SK-N-SH (cell line): ENCODE results near the gene PHLPP1. TPM values are rescaled to one million over a fixed set of nuclear protein-coding genes. Genes with fewer than 3 reads are reported as not detected.

ENCODE experiments used
- CTCF ChIA-PET: fragments of 300-600, 350-600 bp; formaldehyde crosslinking; extraction: SDS; loops from one replicate; lab custom pipeline; 2021; lab: Yijun Ruan, JAX
- POLR2A ChIA-PET: fragments of 350-600 bp; sonication (Branson Sonifier 250); formaldehyde crosslinking; extraction: SDS; loops from one replicate; lab custom pipeline; 2020; ENCODE audit warnings: antibody characterized with exemption, inconsistent platforms; lab: Yijun Ruan, JAX
- DNase-seq: peaks from one replicate; pipeline ENCODE4 v3.0.0; 2012
- H2AFZ ChIP-seq: fragments of 200-600 bp; sonication (generic); 2 replicates; pipeline ENCODE4 v1.8.1; 2016; ENCODE audit warnings: antibody characterized with exemption, mild to moderate bottlenecking, low read depth
- H3F3A ChIP-seq: fragments of 200-600 bp; sonication (generic); replicated peaks from 2 replicates; pipeline ENCODE3; 2016; ENCODE audit warnings: antibody characterized with exemption, mild to moderate bottlenecking; ENCODE audit not compliant: insufficient read depth
- H3K27ac ChIP-seq, 2 experiments: fragments of 200-500 bp in 1 of 2; fragments of 200-600 bp in 1 of 2; sonication (Bioruptor generic) in 1 of 2; sonication (generic), shearing (Covaris generic) in 1 of 2; 2 replicates each; pipeline versions ENCODE4 v1.5.1 to v1.6.1; 2014 to 2016; ENCODE audit warnings: low read depth in 2 of 2, inconsistent platforms in 1 of 2, low read length in 1 of 2, mild to moderate bottlenecking in 1 of 2, mixed read lengths in 1 of 2
- H3K27me3 ChIP-seq: fragments of 200-600 bp; sonication (generic), shearing (Covaris generic); 2 replicates; pipeline ENCODE4 v1.6.1; 2016; ENCODE audit warnings: mixed run types; ENCODE audit not compliant: insufficient read depth
- H3K36me3 ChIP-seq, 2 experiments: fragments of 200-500 bp in 1 of 2; fragments of 200-600 bp in 1 of 2; sonication (Bioruptor generic) in 1 of 2; sonication (generic) in 1 of 2; replicated peaks in 1 of 2; 2 replicates each; pipeline versions ENCODE3 to v1.5.1; 2014 to 2016; ENCODE audit warnings: low read length in 1 of 2, mild to moderate bottlenecking in 1 of 2; ENCODE audit not compliant: insufficient read depth in 2 of 2, control insufficient read depth in 1 of 2
- H3K4me1 ChIP-seq, 2 experiments: fragments of 200-500 bp in 1 of 2; fragments of 200-600 bp in 1 of 2; sonication (Bioruptor generic) in 1 of 2; sonication (generic), shearing (Covaris generic) in 1 of 2; 2 replicates each; pipeline versions ENCODE4 v1.5.1 to v1.6.1; 2014 to 2016; ENCODE audit warnings: low read depth in 1 of 2, low read length in 1 of 2, mixed run types in 1 of 2; ENCODE audit not compliant: insufficient read depth in 2 of 2, control insufficient read depth in 1 of 2
- H3K4me2 ChIP-seq: fragments of 200-600 bp; sonication (generic), shearing (Covaris generic); 2 replicates; pipeline ENCODE4 v1.6.1; 2017; ENCODE audit warnings: mixed run types
- H3K4me3 ChIP-seq, 2 experiments: fragments of 200-500 bp in 1 of 2; fragments of 200-600 bp in 1 of 2; sonication (Bioruptor generic) in 1 of 2; sonication (generic), shearing (Covaris generic) in 1 of 2; 2 replicates each; pipeline versions ENCODE4 v1.5.1 to v1.8.1; 2014 to 2016; ENCODE audit warnings: low read depth in 2 of 2, inconsistent platforms in 1 of 2, low read length in 1 of 2, mild to moderate bottlenecking in 1 of 2, mixed read lengths in 1 of 2, moderate library complexity in 1 of 2
- H3K79me2 ChIP-seq: fragments of 200-600 bp; sonication (generic); 2 replicates; pipeline ENCODE4 v1.8.1; 2017; ENCODE audit warnings: mild to moderate bottlenecking; ENCODE audit not compliant: insufficient read depth
- H3K9ac ChIP-seq: fragments of 200-600 bp; sonication (generic); 2 replicates; pipeline ENCODE4 v1.6.1; 2017; ENCODE audit warnings: mixed run types
- H3K9me2 ChIP-seq: fragments of 200-600 bp; sonication (generic); 2 replicates; pipeline ENCODE4 v1.6.1; 2017; ENCODE audit warnings: mixed run types
- H3K9me3 ChIP-seq: fragments of 200-600 bp; sonication (generic); 2 replicates; pipeline ENCODE4 v1.6.1; 2017; ENCODE audit warnings: mixed run types, mild to moderate bottlenecking, moderate library complexity
- H4K20me1 ChIP-seq: fragments of 200-600 bp; sonication (generic); 2 replicates; pipeline ENCODE4 v1.6.1; 2017; ENCODE audit warnings: mild to moderate bottlenecking, mixed run types; ENCODE audit not compliant: insufficient read depth
- CHD2 ChIP-seq: fragments of 150-350 bp; IDR thresholded peaks from 2 replicates; pipeline ENCODE4 v1.6.1; 2018; ENCODE audit warnings: low read length; ENCODE audit not compliant: partially characterized antibody
- CTCF ChIP-seq: fragments of 200-600 bp; sonication (generic); IDR thresholded peaks from 2 replicates; pipeline ENCODE4 v1.6.1; 2017; ENCODE audit warnings: antibody characterized with exemption, mild to moderate bottlenecking, moderate library complexity
- EZH2phosphoT487 ChIP-seq: fragments of 200-600 bp; sonication (generic); IDR thresholded peaks from 2 replicates; pipeline ENCODE4 v1.6.1; 2017; ENCODE audit warnings: low read depth, mixed run types, mild to moderate bottlenecking, antibody characterized with exemption, moderate library complexity, borderline replicate concordance
- FOSL2 ChIP-seq: IDR thresholded peaks from 2 replicates; pipeline ENCODE4 v1.4.0; 2012; ENCODE audit warnings: low read depth, mild to moderate bottlenecking, moderate library complexity, borderline replicate concordance
- MAX ChIP-seq: IDR thresholded peaks from 2 replicates; pipeline ENCODE4 v1.4.0; 2012; ENCODE audit warnings: low read depth
- MEF2A ChIP-seq: IDR thresholded peaks from 2 replicates; pipeline ENCODE4 v1.4.0; 2012; ENCODE audit warnings: low read depth, borderline replicate concordance
- NFIC ChIP-seq: IDR thresholded peaks from 2 replicates; pipeline ENCODE4 v1.4.0; 2012; ENCODE audit warnings: borderline replicate concordance
- NRF1 ChIP-seq: IDR thresholded peaks from 2 replicates; pipeline ENCODE4 v1.6.1; 2012; ENCODE audit warnings: low read depth, mild to moderate bottlenecking, low read length
- POLR2AphosphoS5 ChIP-seq: IDR thresholded peaks from 2 replicates; pipeline ENCODE4 v1.6.1; 2012; ENCODE audit warnings: low read depth, low read length
- RCOR1 ChIP-seq: fragments of 150-350 bp; IDR thresholded peaks from 2 replicates; pipeline ENCODE4 v1.6.1; 2017; ENCODE audit warnings: antibody characterized with exemption, low read length
- RFX5 ChIP-seq: IDR thresholded peaks from 2 replicates; pipeline ENCODE4 v1.6.1; 2012; ENCODE audit warnings: mild to moderate bottlenecking, improper control_type of control experiment, low read length
- RXRA ChIP-seq: IDR thresholded peaks from 2 replicates; pipeline ENCODE4 v1.4.0; 2012; ENCODE audit warnings: low read depth, mild to moderate bottlenecking, borderline replicate concordance
- SIN3A ChIP-seq: IDR thresholded peaks from 2 replicates; pipeline ENCODE4 v1.6.1; 2012; ENCODE audit warnings: low read depth, mild to moderate bottlenecking, low read length, moderate library complexity, borderline replicate concordance
- TEAD4 ChIP-seq: IDR thresholded peaks from 2 replicates; pipeline ENCODE4 v1.4.0; 2012; ENCODE audit warnings: mild to moderate bottlenecking, borderline replicate concordance; ENCODE audit not compliant: insufficient read depth
- USF2 ChIP-seq: fragments of 150-350 bp; IDR thresholded peaks from 2 replicates; pipeline ENCODE4 v1.6.1; 2017; ENCODE audit warnings: antibody characterized with exemption, low read length, low read depth, borderline replicate concordance
- YY1 ChIP-seq: IDR thresholded peaks from 2 replicates; pipeline ENCODE4 v1.4.0; 2012; ENCODE audit warnings: low read depth, mild to moderate bottlenecking
- WGBS: methylation state at CpG from one replicate; pipeline ENCODE4 v1.1.6; 2017; ENCODE audit warnings: low lambda C conversion rate; 5-methylcytosine and 5-hydroxymethylcytosine counted together
- polyA plus RNA-seq, 3 experiments: library from polyadenylated mRNA; depleted of rRNA; stranded (reverse); fragments of >200 nt; gene quantifications; 2 replicates each; pipeline ENCODE4 v1.2.3, GENCODE V29; 2012
- TF ChIP-seq, protein P1 (sequence below): IDR thresholded peaks from 2 replicates; pipeline ENCODE4; 2012
- TF ChIP-seq, protein P2 (sequence below): IDR thresholded peaks from 2 replicates; pipeline ENCODE4 v1.6.1; 2012; ENCODE audit warnings: mild to moderate bottlenecking, low read depth, low read length, moderate library complexity

The PHLPP1 gene
- polyA plus RNA-seq, 1 of the 3 experiments (the other 2 are of a cell fraction), result 4.6 TPM

- Histone ChIP-seq H3K27ac (no peak overlapping the region), H3K79me2 (no peaks in the 10 kb centered on the region), H3K27me3 (no peaks in the 10 kb centered on the region), H3K4me2 (no peak overlapping the region), H3K9ac (no peak overlapping the region), H2AFZ (no peak overlapping the region), H3K9me3 (no peaks in the 10 kb centered on the region), H3K9me2 (no peaks in the 10 kb centered on the region), H3K4me3 (no peak overlapping the region), H3K4me1 (no peaks in the 10 kb centered on the region), H3F3A (no peaks in the 10 kb centered on the region), H4K20me1 (no peaks in the 10 kb centered on the region), H3K36me3 (no peaks in the 10 kb centered on the region)
- CTCF ChIA-PET, result no interaction called here
- WGBS, result 88% methylated on average over 4 of the region's 4 CpGs
- TF ChIP-seq TEAD4 (no peak), NRF1 (no peak), NFIC (no peak), CTCF (no peak), CHD2 (no peak), FOSL2 (no peak), EZH2phosphoT487 (no peak), SIN3A (no peak)
- TF ChIP-seq, protein P1, sequence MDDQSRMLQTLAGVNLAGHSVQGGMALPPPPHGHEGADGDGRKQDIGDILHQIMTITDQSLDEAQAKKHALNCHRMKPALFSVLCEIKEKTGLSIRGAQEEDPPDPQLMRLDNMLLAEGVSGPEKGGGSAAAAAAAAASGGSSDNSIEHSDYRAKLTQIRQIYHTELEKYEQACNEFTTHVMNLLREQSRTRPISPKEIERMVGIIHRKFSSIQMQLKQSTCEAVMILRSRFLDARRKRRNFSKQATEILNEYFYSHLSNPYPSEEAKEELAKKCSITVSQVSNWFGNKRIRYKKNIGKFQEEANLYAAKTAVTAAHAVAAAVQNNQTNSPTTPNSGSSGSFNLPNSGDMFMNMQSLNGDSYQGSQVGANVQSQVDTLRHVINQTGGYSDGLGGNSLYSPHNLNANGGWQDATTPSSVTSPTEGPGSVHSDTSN, result no peak
- no peak for DNase-seq
- POLR2A ChIA-PET, result no interaction called here
Observed at GRCh38 chr18:62682371-62682770, 33.0 kb upstream of the PHLPP1 start.

DNA sequence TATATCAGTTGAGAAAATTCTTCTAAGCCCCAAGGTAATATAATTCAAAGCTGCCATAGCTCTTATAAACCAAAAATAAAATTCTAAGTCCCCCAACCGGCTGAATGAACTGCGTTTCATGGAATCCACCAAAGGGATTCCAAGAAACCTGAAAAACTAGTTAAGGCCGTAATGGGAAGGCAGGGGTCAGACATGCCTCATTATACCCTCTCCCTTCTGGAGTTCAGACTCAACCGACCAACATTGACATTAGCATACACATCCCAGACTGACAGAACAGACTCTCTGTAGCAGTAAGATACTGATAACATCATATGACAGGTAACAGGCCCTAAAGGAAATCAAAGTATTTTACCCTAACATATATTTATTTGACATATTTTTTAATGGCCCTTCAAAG is 31.4 kb upstream of the PHLPP1 start:
- no peaks in the 10 kb centered on the region for H3K4me1 ChIP-seq
- 65% methylated on average over 4 of the region's 4 CpGs for WGBS
- H3K9ac ChIP-seq, result no peak overlapping the region
- no peaks in the 10 kb centered on the region for H3K9me2 ChIP-seq
- H3K79me2 ChIP-seq, result no peaks in the 10 kb centered on the region
- H3K9me3 ChIP-seq, result no peaks in the 10 kb centered on the region
- CTCF ChIA-PET, result no interaction called here
- no peaks in the 10 kb centered on the region for H3K27me3 ChIP-seq
- H2AFZ ChIP-seq, result no peak overlapping the region
- no peak overlapping the region for H3K4me3 ChIP-seq
- no peak overlapping the region for H3K27ac ChIP-seq
- H4K20me1 ChIP-seq, result no peaks in the 10 kb centered on the region
- H3F3A ChIP-seq, result no peaks in the 10 kb centered on the region
- POLR2A ChIA-PET, result no interaction called here
- H3K36me3 ChIP-seq, result no peaks in the 10 kb centered on the region
- H3K4me2 ChIP-seq, result no peak overlapping the region
- DNase-seq, result no peak
- TF ChIP-seq RFX5 (no peak), POLR2AphosphoS5 (no peak), CTCF (no peak), MEF2A (no peak), YY1 (no peak), NRF1 (no peak), RCOR1 (no peak), MAX (no peak), USF2 (no peak), NFIC (no peak), RXRA (no peak)
- TF ChIP-seq, protein P2, sequence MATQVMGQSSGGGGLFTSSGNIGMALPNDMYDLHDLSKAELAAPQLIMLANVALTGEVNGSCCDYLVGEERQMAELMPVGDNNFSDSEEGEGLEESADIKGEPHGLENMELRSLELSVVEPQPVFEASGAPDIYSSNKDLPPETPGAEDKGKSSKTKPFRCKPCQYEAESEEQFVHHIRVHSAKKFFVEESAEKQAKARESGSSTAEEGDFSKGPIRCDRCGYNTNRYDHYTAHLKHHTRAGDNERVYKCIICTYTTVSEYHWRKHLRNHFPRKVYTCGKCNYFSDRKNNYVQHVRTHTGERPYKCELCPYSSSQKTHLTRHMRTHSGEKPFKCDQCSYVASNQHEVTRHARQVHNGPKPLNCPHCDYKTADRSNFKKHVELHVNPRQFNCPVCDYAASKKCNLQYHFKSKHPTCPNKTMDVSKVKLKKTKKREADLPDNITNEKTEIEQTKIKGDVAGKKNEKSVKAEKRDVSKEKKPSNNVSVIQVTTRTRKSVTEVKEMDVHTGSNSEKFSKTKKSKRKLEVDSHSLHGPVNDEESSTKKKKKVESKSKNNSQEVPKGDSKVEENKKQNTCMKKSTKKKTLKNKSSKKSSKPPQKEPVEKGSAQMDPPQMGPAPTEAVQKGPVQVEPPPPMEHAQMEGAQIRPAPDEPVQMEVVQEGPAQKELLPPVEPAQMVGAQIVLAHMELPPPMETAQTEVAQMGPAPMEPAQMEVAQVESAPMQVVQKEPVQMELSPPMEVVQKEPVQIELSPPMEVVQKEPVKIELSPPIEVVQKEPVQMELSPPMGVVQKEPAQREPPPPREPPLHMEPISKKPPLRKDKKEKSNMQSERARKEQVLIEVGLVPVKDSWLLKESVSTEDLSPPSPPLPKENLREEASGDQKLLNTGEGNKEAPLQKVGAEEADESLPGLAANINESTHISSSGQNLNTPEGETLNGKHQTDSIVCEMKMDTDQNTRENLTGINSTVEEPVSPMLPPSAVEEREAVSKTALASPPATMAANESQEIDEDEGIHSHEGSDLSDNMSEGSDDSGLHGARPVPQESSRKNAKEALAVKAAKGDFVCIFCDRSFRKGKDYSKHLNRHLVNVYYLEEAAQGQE, result no peak
